ENCODE data around the gene CEP290.
"Not testable (repeated sequence)": the region's sequence is repeated elsewhere in the genome, so short reads cannot be mapped to it uniquely, and the experiment has no call there.

The CEP290 gene

DNA sequence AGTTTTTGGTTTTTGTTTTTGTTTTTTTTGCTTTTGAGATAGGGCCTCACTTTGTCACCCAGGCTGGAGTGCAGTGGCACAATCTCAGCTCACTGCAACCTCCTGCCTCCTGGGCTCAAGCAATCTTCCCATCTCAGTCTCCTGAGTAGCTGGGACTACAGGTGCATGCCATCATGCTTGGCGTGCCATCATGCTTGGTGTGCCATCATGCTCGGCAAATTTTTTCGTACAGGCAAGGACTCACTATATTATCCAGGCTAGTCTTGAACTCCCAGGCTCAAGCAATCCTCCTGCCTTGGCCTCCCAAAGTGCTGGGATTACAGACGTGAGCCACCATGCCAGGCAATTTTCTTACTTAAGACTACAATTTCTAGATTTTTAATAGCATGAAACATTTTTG lies 2.2 kb downstream of the CEP290 start:
- not testable (repeated sequence) for DNase-seq

- not testable (repeated sequence) for DNase-seq
Observed at GRCh38 chr12:88133181-88133580, 8.7 kb downstream of the CEP290 start.

DNA sequence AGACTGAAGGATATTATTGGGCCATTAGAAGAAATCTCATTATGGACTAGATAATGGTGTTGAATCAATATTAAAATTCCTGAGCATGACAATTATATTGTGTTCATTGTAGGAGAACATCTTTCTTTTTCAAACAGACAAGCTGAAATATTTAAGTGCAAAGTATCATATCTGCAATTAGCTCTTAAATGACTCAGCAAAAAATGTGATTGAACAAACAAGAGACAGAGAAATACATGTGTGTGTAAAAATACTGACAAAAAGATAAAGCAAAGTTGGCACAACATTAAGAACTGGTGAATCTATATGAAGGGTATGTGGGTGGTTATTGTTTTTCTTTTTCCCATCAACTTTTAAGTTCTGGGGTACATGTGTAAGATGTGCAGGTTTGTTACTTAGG lies 9.5 kb downstream of the CEP290 start:
- no peak for DNase-seq

DNA sequence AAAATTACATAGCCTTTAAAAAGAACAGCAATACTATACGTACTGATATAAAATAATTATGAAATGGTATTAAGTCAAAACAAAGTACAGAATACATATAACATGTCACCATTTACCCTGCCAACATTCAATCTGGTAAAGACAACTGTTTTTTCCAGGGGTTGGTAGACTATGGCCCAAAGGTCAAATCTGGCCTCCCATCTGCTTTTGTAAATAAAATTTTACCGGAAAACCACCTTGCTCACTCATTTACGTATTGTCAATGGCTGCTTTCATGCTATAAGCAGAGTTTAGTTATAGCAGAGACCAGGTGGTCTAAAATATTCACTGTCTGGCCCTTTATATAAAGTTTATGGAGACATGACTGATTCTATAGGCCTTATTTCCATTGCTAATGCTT lies 14.0 kb downstream of the CEP290 start:
- no peak for DNase-seq

DNA sequence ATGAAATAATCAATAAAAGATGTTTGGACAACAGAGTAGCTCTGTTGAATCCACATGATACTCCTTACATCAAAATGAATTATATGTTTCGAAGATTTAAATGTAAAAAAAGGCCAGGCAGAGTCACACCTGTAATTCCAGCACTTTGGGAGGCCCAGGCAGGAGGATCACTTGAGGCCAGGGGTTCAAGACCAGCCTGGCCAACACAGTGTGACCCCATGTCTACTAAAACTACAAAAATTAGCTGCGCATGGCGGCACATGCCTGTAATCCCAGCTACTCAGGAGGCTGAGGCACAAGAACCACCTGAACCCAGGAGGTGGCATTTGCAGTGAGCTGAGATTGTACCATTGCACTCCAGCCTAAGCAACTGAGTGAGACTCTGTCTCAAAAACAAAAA lies 14.8 kb downstream of the CEP290 start:
- no peak for DNase-seq

DNA sequence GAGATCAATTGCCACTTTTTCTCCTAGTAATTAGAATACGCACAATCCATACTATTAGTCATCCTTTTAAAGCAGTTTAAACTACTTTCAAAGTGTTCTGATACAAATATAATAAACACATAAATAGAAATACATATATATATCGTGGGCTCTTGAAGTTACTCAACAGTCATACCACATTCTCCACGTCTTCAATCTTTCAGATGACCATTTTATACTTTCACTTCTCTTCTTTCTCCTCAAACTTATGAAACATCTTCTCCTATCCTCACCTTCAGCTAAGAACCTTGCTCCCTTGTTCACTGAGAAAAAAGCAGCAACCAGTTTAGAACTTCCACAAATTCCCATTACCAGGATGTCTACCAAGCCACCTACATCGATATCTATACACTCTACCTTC lies 19.2 kb downstream of the CEP290 start:
- no peak for DNase-seq

GRCh38 chr12:88113871-88114270 lies 28.0 kb downstream of the CEP290 start:
- no peak for DNase-seq

- peak; percentile 37 for DNase-seq
Observed at GRCh38 chr12:88111074-88111652, 30.7 kb downstream of the CEP290 start.

DNA sequence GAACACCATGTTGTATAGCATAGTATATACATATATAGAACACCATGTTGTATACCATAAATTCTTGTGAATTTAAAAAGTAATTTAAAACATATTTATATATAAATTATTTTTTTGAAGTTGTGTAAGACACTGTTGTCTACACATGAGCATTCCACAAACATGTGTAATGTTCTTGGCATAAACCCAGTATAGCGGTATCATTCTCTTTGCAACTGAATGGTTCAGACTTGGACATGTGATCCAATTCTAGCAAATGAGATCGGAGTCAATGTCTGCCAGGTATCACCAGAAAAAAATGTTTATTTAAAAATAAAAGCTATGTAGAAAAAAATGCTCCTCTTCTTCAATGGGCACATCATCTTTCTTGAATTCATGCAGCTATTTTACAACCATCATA lies 33.9 kb downstream of the CEP290 start:
- no peak for DNase-seq

DNA sequence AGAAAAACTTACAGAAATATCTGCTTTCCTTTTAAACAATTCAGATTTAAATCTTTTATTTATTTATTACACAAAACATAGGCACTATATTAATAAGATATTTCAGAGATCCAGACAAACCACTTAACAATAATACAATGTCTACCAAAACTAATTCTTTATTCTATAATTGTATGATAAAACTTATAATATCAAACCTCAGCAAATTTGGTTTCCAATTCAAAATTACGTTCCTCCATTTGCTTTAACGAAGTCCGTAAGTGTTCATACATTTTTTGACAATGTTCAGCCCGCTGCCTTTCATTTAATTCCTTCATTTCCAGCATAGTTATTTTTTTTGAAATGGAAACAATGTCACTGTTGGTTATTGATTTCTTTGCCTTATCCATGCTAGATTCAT lies 48.3 kb downstream of the CEP290 start:
- no peak for DNase-seq

DNA sequence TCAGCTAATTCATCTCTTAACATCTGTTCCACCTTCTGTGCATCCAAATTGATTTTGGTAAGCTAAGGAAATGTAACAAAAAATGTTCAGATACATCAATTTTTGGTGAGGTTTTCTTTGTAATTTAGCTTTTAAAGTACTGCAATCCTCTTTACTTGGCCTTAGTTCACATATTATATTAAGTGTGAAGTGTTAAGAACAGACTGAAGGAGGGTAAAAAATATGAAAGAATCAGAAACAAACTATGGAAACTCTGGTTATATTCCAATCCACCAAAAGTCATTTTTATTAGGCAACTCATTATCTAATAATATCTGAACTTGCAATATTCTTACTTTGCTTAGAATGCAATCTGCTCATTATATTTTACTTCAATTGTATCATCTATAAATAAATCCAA lies 49.1 kb downstream of the CEP290 start:
- no peak for DNase-seq

- DNase-seq: no peak
Observed at GRCh38 chr12:88084210-88084609, 57.7 kb downstream of the CEP290 start.

DNA sequence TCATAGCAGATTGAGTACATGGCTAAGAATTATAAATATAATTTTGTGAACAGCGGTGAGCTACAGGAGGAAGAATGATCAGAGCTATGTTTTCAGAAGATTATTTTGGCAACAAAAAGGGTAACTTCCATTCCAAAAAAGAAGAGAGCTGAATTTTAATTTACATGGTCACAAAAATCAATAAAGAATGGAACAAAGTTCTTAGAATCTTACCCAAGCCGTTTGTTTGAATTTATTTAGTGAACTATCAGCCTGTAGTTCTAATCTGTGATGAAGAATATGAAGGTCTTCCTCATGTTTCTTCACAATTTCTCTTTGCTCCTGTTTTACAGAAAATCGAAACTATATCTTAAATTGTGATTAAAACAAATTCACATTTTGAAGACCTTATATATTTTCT lies 58.3 kb downstream of the CEP290 start:
- DNase-seq: no peak

DNA sequence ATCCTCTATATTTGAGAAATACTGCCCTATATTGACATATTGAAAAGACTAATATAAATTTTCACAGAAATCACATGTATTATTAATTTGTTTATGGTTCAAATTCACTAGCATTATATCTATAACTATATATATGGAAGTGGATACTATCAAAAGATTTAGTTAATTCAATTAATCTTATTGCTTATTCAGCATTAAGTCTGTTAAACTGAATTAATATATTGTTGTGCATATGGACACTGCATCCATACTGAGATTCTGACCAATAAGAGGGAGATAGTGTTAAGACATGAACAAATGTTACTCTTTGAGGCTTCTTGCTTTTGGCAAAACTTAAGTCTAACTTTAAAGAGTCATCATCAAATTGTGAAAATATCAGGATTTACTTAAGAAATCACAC lies 60.6 kb downstream of the CEP290 start:
- no peak for DNase-seq

DNA sequence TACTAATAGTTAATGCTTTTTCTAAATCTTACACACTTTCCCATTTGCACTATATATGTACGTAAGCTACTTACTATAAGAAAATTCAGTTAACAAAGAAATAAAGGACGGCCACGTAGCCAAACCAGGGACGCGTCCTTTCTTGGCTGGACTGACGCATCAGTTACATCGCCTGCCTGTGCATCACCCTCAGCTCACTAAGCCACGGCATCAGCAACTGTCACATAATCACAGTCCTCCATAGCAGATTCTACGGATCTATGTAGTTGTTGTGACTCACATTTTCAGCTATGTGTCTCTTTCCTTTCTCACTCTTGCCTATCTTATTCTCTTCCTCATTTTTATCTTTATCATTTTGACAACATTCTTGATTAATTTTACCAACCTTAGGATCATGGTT lies 74.6 kb downstream of the CEP290 start:
- DNase-seq: no peak

DNA sequence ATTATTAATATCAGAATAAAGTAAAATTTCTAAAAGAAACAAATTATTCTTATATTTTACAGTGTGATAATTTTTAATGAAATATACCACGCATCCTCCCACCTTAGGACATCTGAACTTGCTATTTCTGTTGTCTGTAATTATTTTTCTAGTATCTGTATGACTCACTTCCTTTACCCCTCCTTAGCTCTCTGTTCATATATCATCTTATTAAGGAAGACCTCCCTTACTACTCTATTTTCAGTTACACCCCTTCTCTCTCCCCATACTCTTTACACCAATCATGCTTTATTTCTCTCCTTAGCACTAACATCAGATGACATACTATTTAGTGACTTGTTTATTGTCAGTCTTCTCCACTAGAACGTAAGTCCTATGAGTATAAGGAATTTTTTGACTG lies 78.5 kb downstream of the CEP290 start:
- DNase-seq: no peak

DNA sequence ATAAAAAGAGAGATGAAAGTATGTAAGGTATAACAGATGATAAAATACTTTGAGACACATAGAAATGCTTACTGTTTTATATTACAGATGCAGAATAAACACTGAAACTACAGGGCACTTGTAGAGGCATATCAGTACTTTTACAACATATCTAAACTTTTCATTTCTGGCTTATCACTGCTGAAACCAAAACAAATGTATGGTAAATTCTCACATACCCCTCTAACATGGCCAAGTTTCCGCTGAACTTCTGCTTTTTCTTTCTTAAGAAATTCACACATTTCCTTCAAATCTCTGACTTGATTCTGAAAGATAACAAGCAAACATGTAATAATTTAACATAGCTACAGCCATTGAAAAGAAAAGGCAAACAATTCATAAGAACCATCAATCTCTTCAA lies 79.4 kb downstream of the CEP290 start:
- no peak for DNase-seq

DNA sequence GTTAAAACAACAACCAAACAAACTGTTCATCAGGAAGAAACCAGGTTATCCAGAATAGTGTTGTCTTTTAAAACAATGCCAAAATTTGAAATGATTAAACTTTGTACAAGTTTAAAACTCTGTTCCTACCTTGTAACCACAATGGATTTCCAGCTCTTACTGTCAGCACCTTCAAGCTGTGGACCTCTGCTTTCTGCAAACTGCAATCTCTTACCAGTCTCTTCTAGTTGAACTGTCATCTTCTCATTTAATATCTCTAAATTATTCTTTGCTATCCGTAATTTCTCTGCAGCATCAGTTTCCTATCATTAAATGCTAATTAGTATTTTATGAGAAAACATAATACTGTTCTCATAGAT lies 83.2 kb downstream of the CEP290 start:
- DNase-seq: no peak

DNA sequence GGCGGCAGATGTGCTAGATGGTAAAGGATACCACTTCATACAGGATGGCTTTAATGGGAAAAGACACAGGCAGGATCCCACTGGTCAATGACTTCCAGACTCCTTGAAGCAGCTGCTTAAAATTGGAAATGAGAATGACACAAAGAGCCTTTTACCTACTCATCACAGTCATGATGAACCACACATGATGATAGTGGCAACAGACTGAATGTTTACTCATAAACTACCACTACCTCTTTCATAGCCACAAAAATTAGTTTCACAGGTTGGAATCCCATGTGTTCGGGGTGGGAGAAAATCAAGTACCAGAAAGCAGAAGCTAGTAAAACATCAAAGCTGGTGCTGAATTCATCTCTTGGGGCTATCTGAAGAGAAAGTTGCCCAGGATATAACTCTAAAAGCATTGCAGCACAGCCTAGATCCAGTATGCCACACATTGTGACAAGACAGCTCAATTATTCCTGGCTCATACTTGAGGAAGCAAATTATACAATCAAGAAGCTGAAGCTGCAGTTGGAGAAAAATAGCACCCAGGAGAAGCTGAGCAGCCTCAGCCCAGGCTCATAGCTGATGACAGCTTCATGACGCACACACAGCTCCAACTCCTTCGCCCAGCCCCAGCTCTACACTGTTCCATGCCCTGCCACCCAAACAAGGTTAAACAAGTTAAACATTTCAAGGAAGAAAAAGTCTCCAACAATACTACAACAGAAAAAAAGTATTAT lies 83.7 kb downstream of the CEP290 start:
- no peak for DNase-seq

DNA sequence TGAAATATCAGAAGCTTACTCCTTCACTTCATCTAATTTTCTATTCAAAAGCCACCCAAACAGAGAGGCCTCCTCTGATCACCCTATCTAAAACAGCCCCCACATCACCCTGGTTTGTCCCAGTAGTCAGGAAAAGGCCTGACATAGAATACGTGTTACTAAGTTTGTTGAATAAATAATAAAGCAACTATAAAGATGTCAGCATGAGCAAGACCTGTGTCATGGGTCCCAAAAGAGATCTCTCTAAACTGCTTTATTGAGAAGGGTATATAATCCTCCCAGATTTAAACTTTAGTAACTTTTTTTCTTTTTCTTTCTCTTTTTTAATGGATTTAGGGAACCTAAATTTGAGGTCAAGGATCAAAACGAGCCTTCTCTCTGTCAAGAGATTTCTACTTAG lies 85.3 kb downstream of the CEP290 start:
- no peak for DNase-seq

- peak; percentile 12 for DNase-seq
Observed at GRCh38 chr12:88052686-88053085, 89.2 kb downstream of the CEP290 start.

DNA sequence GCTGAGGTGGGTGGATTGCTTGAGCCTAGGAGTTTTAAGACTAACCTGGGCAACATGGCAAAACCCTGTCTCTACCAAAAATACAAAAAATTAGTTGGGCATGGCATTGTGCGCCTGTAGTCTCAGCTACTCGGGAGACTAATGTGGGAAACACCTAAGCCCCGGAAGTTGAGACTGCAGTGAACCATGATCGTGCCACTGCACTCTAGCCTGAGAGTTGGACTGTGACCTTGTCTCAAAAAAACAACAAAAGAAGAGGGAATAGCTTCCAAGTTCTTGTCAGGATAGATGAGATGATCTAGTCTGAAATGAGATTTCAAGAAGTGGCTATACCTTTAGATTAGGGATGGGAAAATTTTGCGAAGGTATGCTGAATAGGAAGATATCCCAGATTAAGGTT lies 97.9 kb downstream of the CEP290 start:
- DNase-seq: no peak

DNA sequence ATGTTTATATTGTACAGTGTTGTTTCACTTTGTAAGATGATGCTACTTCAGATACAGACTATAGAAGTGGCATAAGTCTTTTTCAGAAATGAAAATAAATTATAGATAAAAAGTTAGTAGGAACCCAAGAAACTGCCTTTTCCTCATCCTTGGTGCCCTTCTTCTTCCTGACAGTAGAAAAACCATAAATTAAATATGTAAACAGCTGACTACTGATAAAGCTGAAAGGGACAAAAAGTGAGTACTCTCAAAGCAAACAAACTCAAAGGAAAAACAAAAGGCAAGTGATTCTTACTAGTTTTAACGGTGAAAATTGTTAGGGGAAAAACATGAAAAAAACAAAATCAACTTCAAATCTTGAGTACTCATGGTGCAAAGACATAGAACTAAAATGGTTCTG lies 104.1 kb downstream of the CEP290 start:
- DNase-seq: no peak

GRCh38 chr12:88036353-88036965 lies 105.4 kb downstream of the CEP290 start:
- no peak for DNase-seq

DNA sequence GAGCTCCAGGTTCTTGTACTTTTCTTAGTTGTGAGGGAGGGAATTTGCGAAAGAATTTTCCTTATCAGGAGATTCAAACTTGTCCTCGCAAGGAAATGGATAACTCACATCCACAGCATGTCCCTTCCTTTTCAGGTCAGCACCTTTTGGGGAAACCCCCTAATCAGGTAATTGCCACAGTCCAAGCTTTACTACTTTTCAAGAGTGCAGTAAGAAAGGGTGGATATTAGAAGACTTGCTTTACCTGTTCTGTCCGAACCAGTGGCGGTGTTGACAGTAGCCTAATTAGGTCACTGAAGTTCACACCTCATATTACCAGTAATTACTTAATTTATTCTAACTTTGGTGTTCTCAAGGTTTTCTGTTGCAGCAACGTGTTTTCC lies 106.0 kb downstream of the CEP290 start:
- no peak for DNase-seq

Data from CD4-positive, alpha-beta T cell treated with Interleukin-10 for 1 hour (primary cell).